HEK293 (cell line): ENCODE results near the gene ZNF229.
A peak's percentile ranks its signal among the peaks of the same experiment; 100 is the strongest.

ENCODE experiments used
- EGR2 ChIP-seq: fragments of 450-650 bp; formaldehyde crosslinking; IDR thresholded peaks from 2 replicates; pipeline ENCODE4 v1.5.1; 2016; ENCODE audit warnings: low read depth, missing biosample characterization, missing genetic modification characterization
- HOXA7 ChIP-seq: sonication (generic); formaldehyde crosslinking; IDR thresholded peaks from 2 replicates; pipeline ENCODE4 v1.8.1; 2022; ENCODE audit warnings: missing genetic modification reagents, borderline replicate concordance
- YY1 ChIP-seq: fragments of 450-650 bp; formaldehyde crosslinking; IDR thresholded peaks from 2 replicates; pipeline ENCODE4 v1.5.1; 2018; ENCODE audit warnings: missing biosample characterization, missing genetic modification characterization
- YY2 ChIP-seq: fragments of 450-650 bp; formaldehyde crosslinking; IDR thresholded peaks from 2 replicates; pipeline ENCODE4 v1.5.1; 2016; ENCODE audit warnings: missing biosample characterization, missing genetic modification characterization
- ZBTB11 ChIP-seq: fragments of 450-650 bp; formaldehyde crosslinking; conservative IDR thresholded peaks from 2 replicates; pipeline ENCODE4 v1.5.1; 2016; ENCODE audit warnings: low read depth, missing biosample characterization, missing genetic modification characterization
- ZBTB21 ChIP-seq: fragments of 450-650 bp; formaldehyde crosslinking; IDR thresholded peaks from 2 replicates; pipeline ENCODE4 v1.5.1; 2017; ENCODE audit warnings: missing biosample characterization, missing genetic modification characterization
- ZNF146 ChIP-seq: fragments of 450-650 bp; formaldehyde crosslinking; IDR thresholded peaks from 2 replicates; pipeline ENCODE4 v1.5.1; 2016; ENCODE audit warnings: missing biosample characterization, missing genetic modification characterization
- ZNF214 ChIP-seq: fragments of 450-650 bp; formaldehyde crosslinking; IDR thresholded peaks from 2 replicates; pipeline ENCODE4 v1.5.1; 2017; ENCODE audit warnings: missing biosample characterization, mild to moderate bottlenecking, missing genetic modification characterization, borderline replicate concordance
- ZNF248 ChIP-seq: fragments of 450-650 bp; formaldehyde crosslinking; IDR thresholded peaks from 2 replicates; pipeline ENCODE4 v1.5.1; 2017; ENCODE audit warnings: missing biosample characterization, missing genetic modification characterization
- ZNF311 ChIP-seq: fragments of 450-650 bp; formaldehyde crosslinking; IDR thresholded peaks from 2 replicates; pipeline ENCODE4 v1.5.1; 2017; ENCODE audit warnings: missing biosample characterization, missing genetic modification characterization, borderline replicate concordance
- ZNF341 ChIP-seq: fragments of 450-650 bp; formaldehyde crosslinking; IDR thresholded peaks from 2 replicates; pipeline ENCODE4; 2016; ENCODE audit warnings: low read depth, missing biosample characterization, missing genetic modification characterization
- ZNF366 ChIP-seq: fragments of 450-650 bp; formaldehyde crosslinking; conservative IDR thresholded peaks from 2 replicates; pipeline ENCODE4 v1.5.1; 2016; ENCODE audit warnings: missing biosample characterization, missing genetic modification characterization
- ZNF48 ChIP-seq: fragments of 450-650 bp; formaldehyde crosslinking; IDR thresholded peaks from 2 replicates; pipeline ENCODE4 v1.5.1; 2016; ENCODE audit warnings: missing biosample characterization, missing genetic modification characterization
- ZNF514 ChIP-seq: fragments of 450-650 bp; formaldehyde crosslinking; IDR thresholded peaks from 2 replicates; pipeline ENCODE4 v1.5.1; 2016; ENCODE audit warnings: missing biosample characterization, missing genetic modification characterization
- ZNF521 ChIP-seq: fragments of 450-650 bp; formaldehyde crosslinking; IDR thresholded peaks from 2 replicates; pipeline ENCODE4 v1.5.1; 2017; ENCODE audit warnings: missing biosample characterization, mild to moderate bottlenecking, missing genetic modification characterization
- ZNF558 ChIP-seq: fragments of 450-650 bp; formaldehyde crosslinking; IDR thresholded peaks from 2 replicates; pipeline ENCODE4 v1.5.1; 2016; ENCODE audit warnings: missing biosample characterization, missing genetic modification characterization
- ZNF585B ChIP-seq: fragments of 450-650 bp; formaldehyde crosslinking; IDR thresholded peaks from 2 replicates; pipeline ENCODE4 v1.5.1; 2016; ENCODE audit warnings: missing biosample characterization, missing genetic modification characterization
- ZNF658 ChIP-seq: fragments of 450-650 bp; formaldehyde crosslinking; IDR thresholded peaks from 2 replicates; pipeline ENCODE4; 2016; ENCODE audit warnings: missing biosample characterization, missing genetic modification characterization
- ZNF670 ChIP-seq: fragments of 450-650 bp; formaldehyde crosslinking; IDR thresholded peaks from 2 replicates; pipeline ENCODE4 v1.5.1; 2016; ENCODE audit warnings: missing biosample characterization, missing genetic modification characterization, low read depth
- ZNF785 ChIP-seq: fragments of 450-650 bp; formaldehyde crosslinking; IDR thresholded peaks from 2 replicates; pipeline ENCODE4 v1.5.1; 2016; ENCODE audit warnings: missing biosample characterization, missing genetic modification characterization
- TF ChIP-seq, protein P1 (sequence below): fragments of 450-650 bp; formaldehyde crosslinking; IDR thresholded peaks from 2 replicates; pipeline ENCODE4 v1.5.1; 2016; ENCODE audit warnings: missing biosample characterization, missing genetic modification characterization
- TF ChIP-seq, protein P2 (sequence below): fragments of 450-650 bp; formaldehyde crosslinking; IDR thresholded peaks from 2 replicates; pipeline ENCODE4 v1.5.1; 2016; ENCODE audit warnings: missing biosample characterization, missing genetic modification characterization, borderline replicate concordance
- TF ChIP-seq, protein P3 (sequence below): fragments of 450-650 bp; formaldehyde crosslinking; IDR thresholded peaks from 2 replicates; pipeline ENCODE4 v1.5.1; 2016; ENCODE audit warnings: missing biosample characterization, missing genetic modification characterization
- TF ChIP-seq, protein P4 (sequence below): fragments of 450-650 bp; formaldehyde crosslinking; IDR thresholded peaks from 2 replicates; pipeline ENCODE4; 2016; ENCODE audit warnings: missing biosample characterization, missing genetic modification characterization
- TF ChIP-seq, protein P5 (sequence below): fragments of 450-650 bp; formaldehyde crosslinking; IDR thresholded peaks from 2 replicates; pipeline ENCODE4 v1.5.0; 2017; ENCODE audit warnings: missing biosample characterization, missing genetic modification characterization, borderline replicate concordance

ZNF229 gene

GRCh38 chr19:44401139-44402115 is 46.8 kb downstream of the ZNF229 start, which contains the start of gene ZNF285 (continued):
- no peak for TF ChIP-seq HOXA7 (CRISPR knock-in tag)
- TF ChIP-seq, protein P1, sequence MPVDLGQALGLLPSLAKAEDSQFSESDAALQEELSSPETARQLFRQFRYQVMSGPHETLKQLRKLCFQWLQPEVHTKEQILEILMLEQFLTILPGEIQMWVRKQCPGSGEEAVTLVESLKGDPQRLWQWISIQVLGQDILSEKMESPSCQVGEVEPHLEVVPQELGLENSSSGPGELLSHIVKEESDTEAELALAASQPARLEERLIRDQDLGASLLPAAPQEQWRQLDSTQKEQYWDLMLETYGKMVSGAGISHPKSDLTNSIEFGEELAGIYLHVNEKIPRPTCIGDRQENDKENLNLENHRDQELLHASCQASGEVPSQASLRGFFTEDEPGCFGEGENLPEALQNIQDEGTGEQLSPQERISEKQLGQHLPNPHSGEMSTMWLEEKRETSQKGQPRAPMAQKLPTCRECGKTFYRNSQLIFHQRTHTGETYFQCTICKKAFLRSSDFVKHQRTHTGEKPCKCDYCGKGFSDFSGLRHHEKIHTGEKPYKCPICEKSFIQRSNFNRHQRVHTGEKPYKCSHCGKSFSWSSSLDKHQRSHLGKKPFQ (tag by site-specific recombination): no peak
- no peak for TF ChIP-seq ZBTB21 (tag by site-specific recombination)
- 0 out of 2 replicates have a peak, but pooled peaks have one; percentile 41 for TF ChIP-seq ZNF341
- TF ChIP-seq ZNF214 (tag by site-specific recombination): no peak
- no peak for TF ChIP-seq ZNF585B (tag by site-specific recombination)
- peak; percentile 66; the same call in 1 of the 2 replicates for TF ChIP-seq YY2 (tag by site-specific recombination)
- no peak for TF ChIP-seq ZNF658
- no peak for TF ChIP-seq ZNF521 (tag by site-specific recombination)
- no peak for TF ChIP-seq ZNF48 (tag by site-specific recombination)
- TF ChIP-seq ZNF311 (tag by site-specific recombination): no peak
- TF ChIP-seq, protein P2, sequence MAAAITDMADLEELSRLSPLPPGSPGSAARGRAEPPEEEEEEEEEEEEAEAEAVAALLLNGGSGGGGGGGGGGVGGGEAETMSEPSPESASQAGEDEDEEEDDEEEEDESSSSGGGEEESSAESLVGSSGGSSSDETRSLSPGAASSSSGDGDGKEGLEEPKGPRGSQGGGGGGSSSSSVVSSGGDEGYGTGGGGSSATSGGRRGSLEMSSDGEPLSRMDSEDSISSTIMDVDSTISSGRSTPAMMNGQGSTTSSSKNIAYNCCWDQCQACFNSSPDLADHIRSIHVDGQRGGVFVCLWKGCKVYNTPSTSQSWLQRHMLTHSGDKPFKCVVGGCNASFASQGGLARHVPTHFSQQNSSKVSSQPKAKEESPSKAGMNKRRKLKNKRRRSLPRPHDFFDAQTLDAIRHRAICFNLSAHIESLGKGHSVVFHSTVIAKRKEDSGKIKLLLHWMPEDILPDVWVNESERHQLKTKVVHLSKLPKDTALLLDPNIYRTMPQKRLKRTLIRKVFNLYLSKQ: no peak
- TF ChIP-seq, protein P3, sequence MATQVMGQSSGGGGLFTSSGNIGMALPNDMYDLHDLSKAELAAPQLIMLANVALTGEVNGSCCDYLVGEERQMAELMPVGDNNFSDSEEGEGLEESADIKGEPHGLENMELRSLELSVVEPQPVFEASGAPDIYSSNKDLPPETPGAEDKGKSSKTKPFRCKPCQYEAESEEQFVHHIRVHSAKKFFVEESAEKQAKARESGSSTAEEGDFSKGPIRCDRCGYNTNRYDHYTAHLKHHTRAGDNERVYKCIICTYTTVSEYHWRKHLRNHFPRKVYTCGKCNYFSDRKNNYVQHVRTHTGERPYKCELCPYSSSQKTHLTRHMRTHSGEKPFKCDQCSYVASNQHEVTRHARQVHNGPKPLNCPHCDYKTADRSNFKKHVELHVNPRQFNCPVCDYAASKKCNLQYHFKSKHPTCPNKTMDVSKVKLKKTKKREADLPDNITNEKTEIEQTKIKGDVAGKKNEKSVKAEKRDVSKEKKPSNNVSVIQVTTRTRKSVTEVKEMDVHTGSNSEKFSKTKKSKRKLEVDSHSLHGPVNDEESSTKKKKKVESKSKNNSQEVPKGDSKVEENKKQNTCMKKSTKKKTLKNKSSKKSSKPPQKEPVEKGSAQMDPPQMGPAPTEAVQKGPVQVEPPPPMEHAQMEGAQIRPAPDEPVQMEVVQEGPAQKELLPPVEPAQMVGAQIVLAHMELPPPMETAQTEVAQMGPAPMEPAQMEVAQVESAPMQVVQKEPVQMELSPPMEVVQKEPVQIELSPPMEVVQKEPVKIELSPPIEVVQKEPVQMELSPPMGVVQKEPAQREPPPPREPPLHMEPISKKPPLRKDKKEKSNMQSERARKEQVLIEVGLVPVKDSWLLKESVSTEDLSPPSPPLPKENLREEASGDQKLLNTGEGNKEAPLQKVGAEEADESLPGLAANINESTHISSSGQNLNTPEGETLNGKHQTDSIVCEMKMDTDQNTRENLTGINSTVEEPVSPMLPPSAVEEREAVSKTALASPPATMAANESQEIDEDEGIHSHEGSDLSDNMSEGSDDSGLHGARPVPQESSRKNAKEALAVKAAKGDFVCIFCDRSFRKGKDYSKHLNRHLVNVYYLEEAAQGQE (tag by site-specific recombination): no peak
- peak; percentile 70 for TF ChIP-seq YY1
- no peak for TF ChIP-seq ZNF248
- peak; percentile 91 for TF ChIP-seq EGR2 (tag by site-specific recombination)
- no peak for TF ChIP-seq ZNF785
- no peak for TF ChIP-seq ZNF146
- TF ChIP-seq, protein P4, sequence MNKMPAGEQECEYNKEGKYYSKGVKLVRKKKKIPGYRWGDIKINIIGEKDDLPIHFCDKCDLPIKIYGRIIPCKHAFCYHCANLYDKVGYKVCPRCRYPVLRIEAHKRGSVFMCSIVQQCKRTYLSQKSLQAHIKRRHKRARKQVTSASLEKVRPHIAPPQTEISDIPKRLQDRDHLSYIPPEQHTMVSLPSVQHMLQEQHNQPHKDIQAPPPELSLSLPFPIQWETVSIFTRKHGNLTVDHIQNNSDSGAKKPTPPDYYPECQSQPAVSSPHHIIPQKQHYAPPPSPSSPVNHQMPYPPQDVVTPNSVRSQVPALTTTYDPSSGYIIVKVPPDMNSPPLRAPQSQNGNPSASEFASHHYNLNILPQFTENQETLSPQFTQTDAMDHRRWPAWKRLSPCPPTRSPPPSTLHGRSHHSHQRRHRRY (tag by site-specific recombination): no peak
- TF ChIP-seq ZBTB11: peak; percentile 90
- TF ChIP-seq ZNF558 (tag by site-specific recombination): no peak
- TF ChIP-seq, protein P5, sequence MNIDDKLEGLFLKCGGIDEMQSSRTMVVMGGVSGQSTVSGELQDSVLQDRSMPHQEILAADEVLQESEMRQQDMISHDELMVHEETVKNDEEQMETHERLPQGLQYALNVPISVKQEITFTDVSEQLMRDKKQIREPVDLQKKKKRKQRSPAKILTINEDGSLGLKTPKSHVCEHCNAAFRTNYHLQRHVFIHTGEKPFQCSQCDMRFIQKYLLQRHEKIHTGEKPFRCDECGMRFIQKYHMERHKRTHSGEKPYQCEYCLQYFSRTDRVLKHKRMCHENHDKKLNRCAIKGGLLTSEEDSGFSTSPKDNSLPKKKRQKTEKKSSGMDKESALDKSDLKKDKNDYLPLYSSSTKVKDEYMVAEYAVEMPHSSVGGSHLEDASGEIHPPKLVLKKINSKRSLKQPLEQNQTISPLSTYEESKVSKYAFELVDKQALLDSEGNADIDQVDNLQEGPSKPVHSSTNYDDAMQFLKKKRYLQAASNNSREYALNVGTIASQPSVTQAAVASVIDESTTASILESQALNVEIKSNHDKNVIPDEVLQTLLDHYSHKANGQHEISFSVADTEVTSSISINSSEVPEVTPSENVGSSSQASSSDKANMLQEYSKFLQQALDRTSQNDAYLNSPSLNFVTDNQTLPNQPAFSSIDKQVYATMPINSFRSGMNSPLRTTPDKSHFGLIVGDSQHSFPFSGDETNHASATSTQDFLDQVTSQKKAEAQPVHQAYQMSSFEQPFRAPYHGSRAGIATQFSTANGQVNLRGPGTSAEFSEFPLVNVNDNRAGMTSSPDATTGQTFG: no peak
- TF ChIP-seq ZNF514 (tag by site-specific recombination): no peak
- TF ChIP-seq ZNF670 (tag by site-specific recombination): no peak
- TF ChIP-seq ZNF366 (tag by site-specific recombination): no peak; the same call in 1 of the 2 replicates
